ENCODE data around the gene NTM.

NTM gene

GRCh38 chr11:131724436-131724975, 354.1 kb downstream of the NTM start:
- no peak for ATAC-seq (replicated peaks)
- H3K4me1 Mint-ChIP-seq: no peaks in the 10 kb centered on the region
- H3K27ac Mint-ChIP-seq: no peak overlapping the region
- peaks cover 0 to 5% of the 10 kb centered on the region in 2 donors for H3K9me3 Mint-ChIP-seq
- DNase-seq: no peak
- H3K4me3 Mint-ChIP-seq: no peak overlapping the region
- no peaks in the 10 kb centered on the region for H3K36me3 Mint-ChIP-seq
- H3K27me3 Mint-ChIP-seq: no peaks in the 10 kb centered on the region

- no peak for ATAC-seq (replicated peaks)
- no peak overlapping the region for H3K27ac Mint-ChIP-seq
- no peaks in the 10 kb centered on the region for H3K36me3 Mint-ChIP-seq
- H3K9me3 Mint-ChIP-seq: peaks cover 4 to 7% of the 10 kb centered on the region in 2 donors
- no peaks in the 10 kb centered on the region for H3K27me3 Mint-ChIP-seq
- no peaks in the 10 kb centered on the region for H3K4me1 Mint-ChIP-seq
- no peak for DNase-seq
- H3K4me3 Mint-ChIP-seq: no peak overlapping the region
These were observed 364.5 kb downstream of the NTM start for GRCh38 chr11:131734871-131735270.

GRCh38 chr11:131737357-131737756, 366.9 kb downstream of the NTM start:
- no peak overlapping the region for H3K4me3 Mint-ChIP-seq

GRCh38 chr11:131739243-131739882, 368.9 kb downstream of the NTM start:
- H3K9me3 Mint-ChIP-seq: peaks cover 2 to 4% of the 10 kb centered on the region in 2 donors
- no peaks in the 10 kb centered on the region for H3K36me3 Mint-ChIP-seq
- H3K4me3 Mint-ChIP-seq: no peak overlapping the region
- H3K27ac Mint-ChIP-seq: no peak overlapping the region
- ATAC-seq (replicated peaks): no peak
- peaks cover 0 to 4% of the 10 kb centered on the region in 2 donors for H3K27me3 Mint-ChIP-seq
- no peaks in the 10 kb centered on the region for H3K4me1 Mint-ChIP-seq
- no peak for DNase-seq

More at GRCh38 chr11:131737357-131737756, 366.9 kb downstream of the NTM start:
- Mint-ChIP-seq H3K27me3 (peaks cover 0 to 4% of the 10 kb centered on the region in 2 donors), H3K4me1 (no peaks in the 10 kb centered on the region), H3K27ac (no peak overlapping the region), H3K36me3 (no peaks in the 10 kb centered on the region), H3K9me3 (peaks cover 2 to 4% of the 10 kb centered on the region in 2 donors)
- ATAC-seq (replicated peaks) (no peak), DNase-seq (no peak)

GRCh38 chr11:131744847-131745246, 374.4 kb downstream of the NTM start:
- Mint-ChIP-seq H3K9me3 (no peaks in the 10 kb centered on the region), H3K27me3 (peaks cover 4 to 9% of the 10 kb centered on the region in 2 donors), H3K36me3 (no peaks in the 10 kb centered on the region), H3K4me3 (no peak overlapping the region), H3K4me1 (no peaks in the 10 kb centered on the region), H3K27ac (no peak overlapping the region)
- DNase-seq (no peak), ATAC-seq (replicated peaks) (no peak)

GRCh38 chr11:131745405-131745804, 375.0 kb downstream of the NTM start:
- Mint-ChIP-seq H3K9me3 (no peaks in the 10 kb centered on the region), H3K4me1 (no peaks in the 10 kb centered on the region), H3K4me3 (no peak overlapping the region), H3K27ac (no peak overlapping the region), H3K27me3 (peaks cover 4 to 9% of the 10 kb centered on the region in 2 donors), H3K36me3 (no peaks in the 10 kb centered on the region)
- ATAC-seq (replicated peaks) (no peak), DNase-seq (no peak)

GRCh38 chr11:131746201-131746600, 375.8 kb downstream of the NTM start:
- H3K9me3 Mint-ChIP-seq: peaks cover 0 to 2% of the 10 kb centered on the region in 2 donors
- no peak overlapping the region for H3K4me3 Mint-ChIP-seq
- no peaks in the 10 kb centered on the region for H3K36me3 Mint-ChIP-seq
- peaks cover 0 to 9% of the 10 kb centered on the region in 2 donors for H3K27me3 Mint-ChIP-seq
- DNase-seq (no peak), ATAC-seq (replicated peaks) (no peak)
- no peaks in the 10 kb centered on the region for H3K4me1 Mint-ChIP-seq
- no peak overlapping the region for H3K27ac Mint-ChIP-seq

GRCh38 chr11:131748151-131749050, 378.0 kb downstream of the NTM start:
- H3K27ac Mint-ChIP-seq: no peak overlapping the region

GRCh38 chr11:131749101-131749500, 378.7 kb downstream of the NTM start:
- DNase-seq (no peak), ATAC-seq (replicated peaks) (no peak)
- H3K4me3 Mint-ChIP-seq: no peak overlapping the region
- H3K27me3 Mint-ChIP-seq: peaks cover 0 to 9% of the 10 kb centered on the region in 2 donors
- peaks cover 0 to 2% of the 10 kb centered on the region in 2 donors for H3K9me3 Mint-ChIP-seq
- no peak overlapping the region for H3K27ac Mint-ChIP-seq
- no peaks in the 10 kb centered on the region for H3K4me1 Mint-ChIP-seq
- H3K36me3 Mint-ChIP-seq: no peaks in the 10 kb centered on the region

More at GRCh38 chr11:131748151-131749050, 378.0 kb downstream of the NTM start:
- Mint-ChIP-seq H3K9me3 (peaks cover 0 to 2% of the 10 kb centered on the region in 2 donors), H3K36me3 (no peaks in the 10 kb centered on the region), H3K4me3 (no peak overlapping the region), H3K27me3 (peaks cover 0 to 9% of the 10 kb centered on the region in 2 donors), H3K4me1 (no peaks in the 10 kb centered on the region)
- ATAC-seq (replicated peaks) (peak; percentile 52 to 68), DNase-seq (no peak)

- no peaks in the 10 kb centered on the region for H3K4me1 Mint-ChIP-seq
- ATAC-seq (replicated peaks): no peak
- no peak overlapping the region for H3K27ac Mint-ChIP-seq
- no peak for DNase-seq
- no peaks in the 10 kb centered on the region for H3K36me3 Mint-ChIP-seq
- H3K27me3 Mint-ChIP-seq: peaks cover 0 to 9% of the 10 kb centered on the region in 2 donors
- H3K4me3 Mint-ChIP-seq: no peak overlapping the region
- peaks cover 0 to 2% of the 10 kb centered on the region in 2 donors for H3K9me3 Mint-ChIP-seq
These were observed 379.7 kb downstream of the NTM start for GRCh38 chr11:131750152-131750551.

GRCh38 chr11:131750692-131751091, 380.3 kb downstream of the NTM start:
- H3K9me3 Mint-ChIP-seq: peaks cover 0 to 2% of the 10 kb centered on the region in 2 donors
- H3K4me3 Mint-ChIP-seq: no peak overlapping the region
- DNase-seq (no peak), ATAC-seq (replicated peaks) (no peak)
- H3K27me3 Mint-ChIP-seq: peaks cover 0 to 9% of the 10 kb centered on the region in 2 donors
- H3K27ac Mint-ChIP-seq: no peak overlapping the region
- no peaks in the 10 kb centered on the region for H3K4me1 Mint-ChIP-seq
- H3K36me3 Mint-ChIP-seq: no peaks in the 10 kb centered on the region

GRCh38 chr11:131754671-131755070, 384.3 kb downstream of the NTM start:
- DNase-seq (no peak), ATAC-seq (replicated peaks) (no peak)
- Mint-ChIP-seq H3K27ac (no peak overlapping the region), H3K9me3 (peaks cover 0 to 2% of the 10 kb centered on the region in 2 donors), H3K4me1 (no peaks in the 10 kb centered on the region), H3K27me3 (no peaks in the 10 kb centered on the region), H3K4me3 (no peak overlapping the region), H3K36me3 (no peaks in the 10 kb centered on the region)

GRCh38 chr11:131756479-131757110, 386.2 kb downstream of the NTM start:
- no peaks in the 10 kb centered on the region for H3K27me3 Mint-ChIP-seq
- no peaks in the 10 kb centered on the region for H3K36me3 Mint-ChIP-seq
- no peak overlapping the region for H3K27ac Mint-ChIP-seq
- DNase-seq (no peak), ATAC-seq (replicated peaks) (no peak)
- no peak overlapping the region for H3K4me3 Mint-ChIP-seq
- H3K4me1 Mint-ChIP-seq: no peaks in the 10 kb centered on the region
- H3K9me3 Mint-ChIP-seq: peaks cover 0 to 2% of the 10 kb centered on the region in 2 donors

GRCh38 chr11:131758726-131759125, 388.3 kb downstream of the NTM start:
- DNase-seq (no peak), ATAC-seq (replicated peaks) (no peak)
- no peaks in the 10 kb centered on the region for H3K36me3 Mint-ChIP-seq
- no peaks in the 10 kb centered on the region for H3K4me1 Mint-ChIP-seq
- no peaks in the 10 kb centered on the region for H3K27me3 Mint-ChIP-seq
- H3K4me3 Mint-ChIP-seq: no peak overlapping the region
- H3K9me3 Mint-ChIP-seq: peaks cover 0 to 4% of the 10 kb centered on the region in 2 donors
- no peak overlapping the region for H3K27ac Mint-ChIP-seq
